ENCODE data around the gene PUS10. TPM values are rescaled to one million over a fixed set of nuclear protein-coding genes. Genes with fewer than 3 reads are reported as not detected.

PUS10 gene
- total and polyA plus RNA-seq, 2 of the 13 experiments (the other 11 are each of a cell fraction or from before 2014, with no cell fraction given), result 41.4 to 44.3 TPM

- DNase-seq (ENCODE audit: low spot score), result no peak
- H3K9ac ChIP-seq (ENCODE audit: insufficient read depth, low read depth, low read length), result no peak overlapping the region
- H2AFZ ChIP-seq (ENCODE audit: low read length), result no peak overlapping the region
- no peak overlapping the region for H3K4me3 ChIP-seq (replicated peaks in 1 of 3; ENCODE audit: insufficient read depth in 1 of 3, low read depth in 2 of 3, low read length in 3 of 3)
- intact Hi-C loops (cut with micrococcal nuclease; ENCODE audit: unreplicated experiment) (no loop called here), in situ Hi-C loops (cut with HindIII; ENCODE audit: extremely low pct_ligation_motif_present, low pct_unique_long_range_greater_than_20kb) (no loop called here)
- TF ChIP-seq HOXA7 (CRISPR knock-in tag; IDR thresholded peaks at IDR 0.05) (no peak), ERF (CRISPR knock-in tag; IDR thresholded peaks at IDR 0.05) (no peak), TOE1 (CRISPR knock-in tag; IDR thresholded peaks at IDR 0.05) (no peak), DR1 (CRISPR knock-in tag; IDR thresholded peaks at IDR 0.05) (no peak), RFX1 (IDR thresholded peaks at IDR 0.05) (no peak), ZBTB7B (CRISPR knock-in tag; IDR thresholded peaks at IDR 0.05) (no peak), HNF4G (IDR thresholded peaks at IDR 0.05; ENCODE audit: borderline replicate concordance, low read depth, low read length) (no peak), HNF4G (CRISPR knock-in tag; IDR thresholded peaks at IDR 0.05; ENCODE audit: borderline replicate concordance, low read depth) (no peak), CBX2 (IDR thresholded peaks at IDR 0.05; ENCODE audit: low read depth, low read length) (no peak), CBX2 (CRISPR knock-in tag; IDR thresholded peaks at IDR 0.05; ENCODE audit: low read depth) (no peak), ZFP91 (CRISPR knock-in tag; IDR thresholded peaks at IDR 0.05; ENCODE audit: borderline replicate concordance) (no peak), U2AF2 (IDR thresholded peaks at IDR 0.05; ENCODE audit: low read depth, low read length) (no peak), ZBTB7A (CRISPR knock-in tag; IDR thresholded peaks at IDR 0.05) (no peak), CEBPG (CRISPR knock-in tag; IDR thresholded peaks at IDR 0.05) (no peak)
- 98% methylated on average over 3 of the region's 3 CpGs for WGBS (ENCODE audit: low lambda C conversion rate)
- 0 out of 2 replicates have a peak, but pooled peaks cover 9% of the 10 kb centered on the region for H3K4me1 ChIP-seq (ENCODE audit: insufficient read depth, low read length)
- H3K4me2 ChIP-seq (ENCODE audit: low read depth, low read length), result no peak overlapping the region
- no peaks in the 10 kb centered on the region for H3K9me3 ChIP-seq (ENCODE audit: low read length)
- H4K20me1 ChIP-seq (ENCODE audit: insufficient read depth, low read length), result no peaks in the 10 kb centered on the region
- no peak for ATAC-seq
- H3K27me3 ChIP-seq (ENCODE audit: control insufficient read depth in 1 of 2, insufficient read depth in 2 of 2, low read length in 2 of 2), result no peaks in the 10 kb centered on the region
- POLR2A ChIA-PET, result interaction anchor here (3.8 kb wide), 1 partner anchor 11 kb away, joined by 20 read pairs; the partner anchor contains the start of genes PEX13 and PUS10
- H3K36me3 ChIP-seq (replicated peaks in 1 of 2; ENCODE audit: control insufficient read depth in 1 of 2, insufficient read depth in 2 of 2, low read length in 2 of 2), result peaks cover 2 to 36% of the 10 kb centered on the region in 2 experiments; a peak in 3 of 5 replicates
- CTCF ChIA-PET (ENCODE audit: low intra/inter-chr PET ratio, low total read pairs), result no interaction called here
- FAIRE-seq, result no peak
- no peak overlapping the region for H3K27ac ChIP-seq (ENCODE audit: extremely low read length, insufficient read depth, low read length)
- peaks cover 3% of the 10 kb centered on the region for H3K79me2 ChIP-seq (ENCODE audit: insufficient read depth, low read length)
- BruUV-seq (replicated peaks), result TSS peak; percentile 8
These were observed 12.3 kb downstream of the PUS10 start for GRCh38 chr2:61005736-61006135.

Measured in HepG2 (cell line).